K562 (cell line): ENCODE results near the gene MAN2B1. TPM values are rescaled to one million over a fixed set of nuclear protein-coding genes. Genes with fewer than 3 reads are reported as not detected.

Experiments used
- ATAC-seq: fragments of 200-7000 bp; cut with Tn5 transposase; 3 replicates; pipeline ENCODE4 v1.9.1; 2020; ENCODE audit warnings: moderate library complexity
- BruUV-seq: library from RNA; stranded (reverse); fragments of 400-500 nt; replicated peaks from 2 replicates; lab custom pipeline; 2021; lab: Mats Ljungman, UMichigan
- CTCF ChIA-PET: fragments of 300-600 bp; formaldehyde crosslinking; extraction: SDS; loops from one replicate; lab custom pipeline; 2021; ENCODE audit warnings: low intra/inter-chr PET ratio; lab: Yijun Ruan, JAX
- POLR2A ChIA-PET: fragments of 300-600, 350-650 bp; sonication (Branson Sonifier 250); formaldehyde crosslinking; extraction: SDS; loops from one replicate; lab custom pipeline; 2021; ENCODE audit warnings: antibody characterized with exemption, inconsistent platforms; lab: Yijun Ruan, JAX
- DNase-seq, 4 experiments: peaks; one replicate each; pipeline versions ENCODE4 v3.0.0 to v3.0.0-alpha.2; 2011 to 2018; ENCODE audit warnings: low spot score in 3 of 4, mixed read lengths in 3 of 4; ENCODE audit errors: extremely low read depth in 1 of 4
- FAIRE-seq: peaks from 2 replicates; lab custom pipeline; 2011; peaks lifted over from hg19 to GRCh38; lab: Jason Lieb, UNC
- H2AFZ ChIP-seq: 2 replicates; pipeline ENCODE4 v1.6.0; 2011; ENCODE audit warnings: low read depth, low read length, control low read depth, inconsistent platforms
- H3K27ac ChIP-seq: fragments of 200-600 bp; 3 replicates; pipeline ENCODE4 v1.8.0; 2011; ENCODE audit warnings: low read depth, mild to moderate bottlenecking, control low read depth, inconsistent platforms, low read length, moderate library complexity, mixed read lengths; ENCODE audit errors: extremely low read depth
- H3K27me3 ChIP-seq, 2 experiments: fragments of 300-600 bp in 1 of 2; 2 replicates in 1 of 2; 3 replicates in 1 of 2; pipeline versions ENCODE4 v1.6.0 to v1.8.0; 2011; ENCODE audit warnings: inconsistent platforms in 2 of 2, low read length in 2 of 2, mild to moderate bottlenecking in 1 of 2, mixed read lengths in 1 of 2, moderate library complexity in 1 of 2; ENCODE audit not compliant: control insufficient read depth in 2 of 2, insufficient read depth in 2 of 2
- H3K36me3 ChIP-seq: fragments of 300-600 bp; 3 replicates; pipeline ENCODE4 v1.8.0; 2011; ENCODE audit warnings: mild to moderate bottlenecking, low read length, inconsistent platforms; ENCODE audit not compliant: control insufficient read depth, insufficient read depth
- H3K4me1 ChIP-seq, 2 experiments: fragments of 200-600 bp in 1 of 2; replicated peaks in 1 of 2; 2 replicates in 1 of 2; 3 replicates in 1 of 2; pipeline versions ENCODE4 v1.5.1 to v1.8.0; 2011; ENCODE audit warnings: inconsistent platforms in 2 of 2, low read length in 2 of 2, mild to moderate bottlenecking in 1 of 2, mixed read lengths in 1 of 2, moderate library complexity in 1 of 2; ENCODE audit not compliant: control insufficient read depth in 2 of 2, insufficient read depth in 2 of 2
- H3K4me2 ChIP-seq: 2 replicates; pipeline ENCODE4 v1.6.1; 2011; ENCODE audit warnings: low read length, control low read depth, inconsistent platforms, mixed read lengths; ENCODE audit not compliant: insufficient read depth
- H3K4me3 ChIP-seq: fragments of 200-600 bp; sonication (generic), shearing (Covaris generic); 2 replicates; pipeline ENCODE4 v1.5.1; 2016; ENCODE audit warnings: control low read depth, inconsistent platforms
- H3K79me2 ChIP-seq: fragments of 200-600 bp; 3 replicates; pipeline ENCODE4 v1.8.0; 2011; ENCODE audit warnings: low read length, inconsistent platforms; ENCODE audit not compliant: control insufficient read depth, insufficient read depth
- H3K9ac ChIP-seq, 2 experiments: 2 replicates each; pipeline versions ENCODE4 v1.6.0 to v1.6.1; 2011; ENCODE audit warnings: low read depth in 2 of 2, low read length in 2 of 2, control low read depth in 1 of 2, inconsistent platforms in 1 of 2, mild to moderate bottlenecking in 1 of 2, mixed read lengths in 1 of 2; ENCODE audit not compliant: insufficient read depth in 1 of 2
- H3K9me1 ChIP-seq: one replicate; pipeline ENCODE4 v1.6.0; 2011; ENCODE audit warnings: inconsistent platforms, mild to moderate bottlenecking, low read length, moderate library complexity; ENCODE audit not compliant: control insufficient read depth, insufficient read depth
- H3K9me3 ChIP-seq: replicated peaks from 2 replicates; pipeline ENCODE4 v1.5.1; 2011; ENCODE audit warnings: low read depth, low read length, inconsistent platforms; ENCODE audit not compliant: control insufficient read depth, insufficient read depth
- H4K20me1 ChIP-seq: replicated peaks from 2 replicates; pipeline ENCODE4 v1.6.1; 2011; ENCODE audit warnings: low read length, inconsistent platforms, mixed read lengths; ENCODE audit not compliant: control insufficient read depth, insufficient read depth
- HDAC1 ChIP-seq, 2 experiments: fragments of 450-650 bp; IDR thresholded peaks; 2 replicates each; pipeline ENCODE4 v1.6.1; 2016 to 2017; ENCODE audit warnings: inconsistent platforms in 1 of 2, mild to moderate bottlenecking in 1 of 2, moderate library complexity in 1 of 2
- HES1 ChIP-seq: fragments of 450-650 bp; IDR thresholded peaks from 2 replicates; pipeline ENCODE4 v1.6.1; 2016; ENCODE audit warnings: low read depth, mild to moderate bottlenecking, moderate library complexity
- KLF6 ChIP-seq: fragments of 250-450 bp; sonication (Bioruptor Pico); IDR thresholded peaks from 2 replicates; pipeline ENCODE4 v1.4.0; 2020; ENCODE audit warnings: mild to moderate bottlenecking, moderate library complexity, borderline replicate concordance
- MEF2A ChIP-seq: IDR thresholded peaks from 2 replicates; pipeline ENCODE4 v1.6.1; 2011; ENCODE audit warnings: low read depth, mild to moderate bottlenecking, low read length, moderate library complexity; ENCODE audit not compliant: control insufficient read depth
- OTX1 ChIP-seq: fragments of 450-650 bp; formaldehyde crosslinking; IDR thresholded peaks from 2 replicates; pipeline ENCODE4 v1.4.0; 2022; ENCODE audit warnings: mild to moderate bottlenecking
- SRSF1 ChIP-seq: fragments of 200-400 bp; formaldehyde crosslinking; IDR thresholded peaks from 2 replicates; pipeline ENCODE4 v1.6.1; 2017; ENCODE audit warnings: mild to moderate bottlenecking, low read depth, low read length, moderate library complexity
- YY1 ChIP-seq, 3 experiments: IDR thresholded peaks; 2 replicates each; pipeline ENCODE4 v1.6.1; 2011; ENCODE audit warnings: low read length in 2 of 3, mild to moderate bottlenecking in 2 of 3, moderate library complexity in 2 of 3, borderline replicate concordance in 1 of 3, control low read depth in 1 of 3, low read depth in 1 of 3; ENCODE audit not compliant: insufficient read depth in 3 of 3, insufficient replicate concordance in 2 of 3, control insufficient read depth in 1 of 3, insufficient read length in 1 of 3; ENCODE audit errors: extremely low read depth in 1 of 3
- ZNF609 ChIP-seq: sonication (generic); formaldehyde crosslinking; IDR thresholded peaks from 2 replicates; pipeline ENCODE4 v1.8.1; 2023; ENCODE audit warnings: missing genetic modification reagents, mild to moderate bottlenecking, borderline replicate concordance
- ZNF699 ChIP-seq: fragments of 250-450 bp; sonication (Bioruptor Pico); IDR thresholded peaks from 2 replicates; pipeline ENCODE4 v1.8.0; 2021; ENCODE audit warnings: mild to moderate bottlenecking, moderate library complexity; ENCODE audit not compliant: insufficient replicate concordance
- WGBS: fragments of 100-300 bp; shearing (Covaris generic); methylation state at CpG from one replicate; pipeline ENCODE4 v1.1.6; 2016; ENCODE audit warnings: low coverage, mixed read lengths; ENCODE audit not compliant: insufficient coverage; ENCODE audit errors: missing lambda C conversion rate; 5-methylcytosine and 5-hydroxymethylcytosine counted together
- in situ Hi-C: fragments of 300-500 bp; cut with MboI; formaldehyde crosslinking; loops from 4 replicates; pipeline ENCODE4 v1.15.0; 2018; ENCODE audit warnings: inconsistent platforms, mixed read lengths
- intact Hi-C: fragments of 100-400 bp; cut with micrococcal nuclease; formaldehyde crosslinking; loops from 2 replicates; pipeline ENCODE4 v1.14.2; 2022
- polyA plus RNA-seq, 8 experiments: library from polyadenylated mRNA; depleted of rRNA in 4 of 8; stranded (reverse) in 5 of 8; unstranded in 3 of 8; fragments of >200 nt; fragmentation: Nextera tagmentation in 2 of 8; fragmentation: Illumina TruSeq in 1 of 8; extraction: Ambion mirVana in 2 of 8; extraction: Trizol in 1 of 8; gene quantifications; 2 replicates each; pipeline versions ENCODE4 v1.2.1 to v1.2.3, GENCODE V29; 2011 to 2014; ENCODE audit warnings: inconsistent platforms in 1 of 8, missing spikeins in 1 of 8
- total RNA-seq, 7 experiments: library from RNA; depleted of rRNA in 6 of 7; stranded (reverse); fragments of >200 nt in 6 of 7; fragmentation: Illumina TruSeq in 2 of 7; extraction: Trizol in 2 of 7; gene quantifications; 2 replicates each; pipeline versions ENCODE4 v1.2.1 to v1.2.3, GENCODE V29; 2011 to 2021; ENCODE audit warnings: low replicate concordance in 1 of 7

The MAN2B1 gene
- total and polyA plus RNA-seq, 9 of the 15 experiments (the other 6 are each of a cell fraction or from before 2014, with no cell fraction given): 0.59 to 33.8 (median 11.4) TPM

- in situ Hi-C loops: no loop called here
- Histone ChIP-seq H3K27me3 (no peaks in the 10 kb centered on the region), H3K9me3 (0 out of 2 replicates have a peak, but pooled peaks cover 6% of the 10 kb centered on the region), H3K4me1 (peaks cover 2 to 13% of the 10 kb centered on the region in 2 experiments; a peak in 2 of 5 replicates), H4K20me1 (no peaks in the 10 kb centered on the region), H3K79me2 (no peaks in the 10 kb centered on the region), H3K9me1 (no peaks in the 10 kb centered on the region), H3K27ac (no peak overlapping the region), H3K9ac (no peak overlapping the region), H2AFZ (no peak overlapping the region), H3K4me2 (no peak overlapping the region)
- 64% methylated on average over 12 of the region's 13 CpGs for WGBS
- POLR2A ChIA-PET: interaction anchor here (0.6 kb wide), 1 partner anchor 44 kb away, joined by 3 read pairs; no protein-coding TSS in a partner anchor
- ATAC-seq (no peak), DNase-seq (no peak), FAIRE-seq (no peak)
- CTCF ChIA-PET: no interaction called here
- TF ChIP-seq SRSF1 (no peak), MEF2A (no peak), ZNF699 (CRISPR knock-in tag) (no peak), HDAC1 (IDR thresholded peaks at IDR 0.05) (no peak), HES1 (no peak), OTX1 (CRISPR knock-in tag) (no peak), YY1 (IDR thresholded peaks at IDR 0.05; ENCODE audit: borderline replicate concordance in 1 of 3, control insufficient read depth in 1 of 3, extremely low read depth in 1 of 3, insufficient read depth in 3 of 3, insufficient read length in 1 of 3, insufficient replicate concordance in 2 of 3, low read depth in 1 of 3, low read length in 2 of 3) (no peak), ZNF609 (CRISPR knock-in tag) (no peak), KLF6 (CRISPR knock-in tag) (no peak)
- TF ChIP-seq, all 486 proteins: peak for 0
- no TSS peak for BruUV-seq
- Histone ChIP-seq H3K36me3 (no peaks in the 10 kb centered on the region), H3K4me3 (no peak overlapping the region)
- intact Hi-C loops: no loop called here
These were observed 29.9 kb downstream of the MAN2B1 start for GRCh38 chr19:12636631-12637030.
